ENCODE measurements around the gene IGFBP5.

- TF ChIP-seq TAF1 (conservative IDR thresholded peaks at IDR 0.05) (no peak), HNF4A (conservative IDR thresholded peaks at IDR 0.05) (no peak), CTCF (IDR thresholded peaks at IDR 0.05; ENCODE audit: low read depth, low read length, missing input control) (no peak), RAD21 (IDR thresholded peaks at IDR 0.05) (no peak), ATF3 (IDR thresholded peaks at IDR 0.05) (no peak), SP1 (IDR thresholded peaks at IDR 0.05) (no peak), JUND (IDR thresholded peaks at IDR 0.05) (no peak), MAX (IDR thresholded peaks at IDR 0.05) (no peak), REST (IDR thresholded peaks at IDR 0.05) (no peak), HNF4G (IDR thresholded peaks at IDR 0.05) (no peak), YY1 (IDR thresholded peaks at IDR 0.05) (no peak), ZBTB33 (IDR thresholded peaks at IDR 0.05) (no peak), FOXA1 (IDR thresholded peaks at IDR 0.05) (no peak), GABPA (IDR thresholded peaks at IDR 0.05 in 1 of 2, conservative IDR thresholded peaks at IDR 0.05 in 1 of 2) (no peak)
These were observed 16.3 kb downstream of the IGFBP5 start for GRCh38 chr2:216678813-216679657.
